RPMI8226 (cell line): ENCODE results near the gene FLNB.
"Not testable (repeated sequence)": the region's sequence is repeated elsewhere in the genome, so short reads cannot be mapped to it uniquely, and the experiment has no call there.

Experiments
- DNase-seq: peaks from one replicate; pipeline ENCODE4 v3.0.0-alpha.2; 2015

The FLNB gene

GRCh38 chr3:57982561-57983243, 25.5 kb upstream of the FLNB start:
- DNase-seq = peak; percentile 80

- DNase-seq = peak; percentile 97
These were observed 24.3 kb upstream of the FLNB start for GRCh38 chr3:57983734-57984518.

- no peak for DNase-seq
These were observed 22.8 kb upstream of the FLNB start for GRCh38 chr3:57985176-57985983.

DNA sequence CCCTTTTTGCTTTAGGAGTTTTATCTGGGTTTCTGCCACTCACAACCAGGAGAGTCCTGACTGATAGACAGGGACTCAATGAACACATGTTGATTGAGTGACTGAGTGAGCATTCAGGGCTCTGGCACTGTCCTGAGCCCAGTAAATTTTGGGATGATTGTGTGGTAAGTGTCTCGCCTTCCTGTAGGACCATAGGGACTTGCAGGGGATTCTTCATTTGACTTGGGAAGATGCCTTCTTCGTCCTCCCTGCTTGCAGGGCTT, 22.3 kb upstream of the FLNB start:
- DNase-seq = no peak

DNA sequence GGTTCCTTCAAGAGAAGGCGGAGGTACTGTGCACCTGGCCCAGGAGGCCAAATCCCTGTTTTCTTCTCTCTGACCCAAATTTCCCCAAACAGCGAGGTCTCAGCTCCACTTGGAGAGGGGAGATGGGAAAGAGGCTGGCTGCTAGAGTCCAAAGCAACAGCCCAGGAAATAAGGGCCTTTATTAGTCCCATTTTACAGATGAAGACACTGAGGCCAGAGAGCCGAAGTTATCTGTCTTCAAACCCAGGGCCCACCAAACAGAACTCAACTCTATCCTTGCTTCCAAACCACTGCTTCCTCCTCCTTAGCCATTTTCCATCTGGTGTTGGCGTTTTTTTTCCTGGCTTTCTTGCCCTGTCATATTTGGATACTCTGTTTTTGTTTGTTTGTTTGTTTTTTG, 22.0 kb upstream of the FLNB start:
- DNase-seq = no peak

GRCh38 chr3:57989198-57989597, 19.0 kb upstream of the FLNB start:
- DNase-seq = not testable (repeated sequence)

- no peak for DNase-seq
These were observed 18.6 kb upstream of the FLNB start for GRCh38 chr3:57989646-57990045.

- DNase-seq = no peak
These were observed 15.6 kb upstream of the FLNB start for GRCh38 chr3:57992452-57993213.

DNA sequence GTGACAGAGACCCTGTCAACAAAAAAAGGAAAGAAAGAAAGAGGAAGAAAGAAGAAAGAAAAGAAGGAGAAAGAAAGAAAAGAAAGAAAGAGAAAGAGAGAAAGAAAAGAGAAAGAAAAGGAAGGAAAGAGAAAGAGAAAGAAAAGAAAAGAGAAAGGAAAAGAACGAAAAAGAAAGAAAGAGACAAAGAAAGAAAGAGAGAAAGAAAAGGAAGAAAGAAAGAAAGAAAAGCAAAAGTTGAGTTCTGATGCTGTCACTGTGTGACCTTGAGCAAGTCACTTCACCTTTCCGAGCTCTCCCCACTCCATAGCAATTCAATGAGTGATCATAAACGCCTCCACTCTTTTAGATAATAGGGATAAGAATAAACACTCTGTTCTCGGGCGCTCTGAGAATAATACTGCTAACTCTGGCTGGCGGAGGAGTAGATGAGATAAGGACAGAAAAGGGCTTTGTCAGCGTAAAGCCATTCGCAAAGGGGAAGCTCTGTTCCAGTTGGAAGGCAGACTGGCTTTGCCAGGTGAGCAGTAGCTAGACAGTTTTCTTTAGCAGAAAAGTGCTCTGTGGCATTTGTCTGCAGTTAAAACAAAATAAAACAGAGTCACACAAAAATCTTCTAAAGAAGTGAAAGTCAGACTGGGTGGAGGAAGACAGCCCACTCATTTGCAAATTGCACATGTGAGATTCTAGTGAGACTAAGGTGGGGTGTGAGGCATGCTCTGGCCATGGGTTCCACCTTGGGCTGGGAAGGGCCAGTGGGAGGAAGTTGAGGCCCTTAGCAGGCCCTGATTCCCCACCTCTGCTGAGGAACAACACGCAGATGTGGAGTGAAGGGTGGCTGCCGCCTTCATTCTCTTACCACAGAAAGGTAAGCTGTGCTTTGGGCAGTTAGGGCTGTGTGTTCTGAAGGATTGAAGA, 9.6 kb upstream of the FLNB start:
- DNase-seq = peak; percentile 92

- no peak for DNase-seq
These were observed 8.7 kb upstream of the FLNB start for GRCh38 chr3:57999417-58000115.

DNA sequence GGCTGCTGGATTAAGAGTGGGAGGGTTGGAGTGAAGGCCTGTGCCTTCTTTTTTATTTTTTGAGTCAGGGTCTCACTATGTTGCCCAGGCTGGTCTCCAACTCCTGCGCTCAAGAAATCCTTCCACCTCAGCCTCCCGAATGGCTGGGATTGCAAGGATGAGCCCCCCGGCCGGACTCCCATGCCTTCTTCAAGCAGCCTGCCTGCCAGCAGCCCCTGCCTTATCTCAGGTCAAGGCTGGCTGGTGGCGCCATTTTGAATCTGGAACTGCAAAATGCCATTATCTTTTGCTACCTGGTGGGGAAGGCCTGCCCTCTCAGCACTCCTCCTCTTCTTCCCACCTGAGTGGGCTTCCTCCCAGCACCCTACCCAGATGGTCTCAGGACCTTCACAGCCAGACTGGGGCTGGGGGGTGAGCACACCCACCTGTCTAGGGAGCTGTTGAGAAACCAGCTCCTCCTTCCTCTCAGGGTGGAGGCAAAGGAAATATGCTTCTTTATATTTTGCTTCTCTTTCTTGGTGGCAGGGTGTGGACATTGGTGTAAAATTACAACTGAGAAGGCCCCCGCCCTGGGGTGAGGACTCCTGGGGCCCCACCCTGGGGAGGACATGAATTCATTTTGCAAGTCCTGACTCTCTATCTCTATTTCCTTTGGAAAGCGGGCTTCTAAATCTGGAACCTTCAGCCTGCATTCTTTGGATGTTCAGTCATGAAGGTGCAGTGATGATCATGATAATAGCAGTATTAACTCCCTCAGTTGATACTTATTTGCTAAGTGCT, 7.7 kb upstream of the FLNB start:
- no peak for DNase-seq

DNA sequence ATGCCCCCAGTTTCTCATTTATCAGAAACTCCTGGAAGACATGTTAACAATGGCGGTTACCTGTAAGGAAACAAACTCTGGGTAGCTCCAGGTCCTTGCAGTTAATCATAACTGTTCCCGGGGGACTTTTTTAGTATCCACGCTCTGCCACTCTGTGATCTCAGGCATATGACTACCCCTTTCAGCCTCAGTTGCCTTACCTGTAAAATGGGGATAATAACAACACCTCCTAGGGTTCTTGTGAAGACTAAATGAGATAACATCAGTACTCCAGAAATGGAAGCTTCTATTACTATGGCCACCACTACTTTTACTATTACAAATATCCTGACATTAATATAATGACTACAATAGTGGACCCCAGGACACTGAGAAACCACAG, 7.1 kb upstream of the FLNB start:
- DNase-seq = no peak

GRCh38 chr3:58001979-58002378, 6.2 kb upstream of the FLNB start:
- DNase-seq = no peak

GRCh38 chr3:58003093-58003492, 5.1 kb upstream of the FLNB start:
- DNase-seq = no peak

DNA sequence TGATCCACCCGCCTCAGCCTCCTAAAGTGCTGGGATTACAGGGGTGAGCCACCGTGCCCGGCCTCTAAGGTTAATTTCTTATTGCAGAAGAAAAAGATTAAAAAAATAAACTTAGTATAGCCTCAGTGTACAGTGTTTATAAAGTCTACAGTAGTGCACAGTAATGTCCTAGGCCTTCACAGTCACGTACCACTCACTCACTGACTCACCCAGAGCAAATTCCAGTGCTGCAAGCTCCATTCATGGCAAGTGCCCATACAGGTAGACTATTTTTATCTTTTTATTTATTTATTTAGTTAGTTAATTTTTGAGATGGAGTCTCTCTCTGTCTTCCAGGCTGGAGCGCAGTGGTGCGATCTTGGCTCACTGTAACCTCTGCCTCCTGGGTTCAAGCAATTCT, 3.2 kb upstream of the FLNB start:
- DNase-seq = no peak

DNA sequence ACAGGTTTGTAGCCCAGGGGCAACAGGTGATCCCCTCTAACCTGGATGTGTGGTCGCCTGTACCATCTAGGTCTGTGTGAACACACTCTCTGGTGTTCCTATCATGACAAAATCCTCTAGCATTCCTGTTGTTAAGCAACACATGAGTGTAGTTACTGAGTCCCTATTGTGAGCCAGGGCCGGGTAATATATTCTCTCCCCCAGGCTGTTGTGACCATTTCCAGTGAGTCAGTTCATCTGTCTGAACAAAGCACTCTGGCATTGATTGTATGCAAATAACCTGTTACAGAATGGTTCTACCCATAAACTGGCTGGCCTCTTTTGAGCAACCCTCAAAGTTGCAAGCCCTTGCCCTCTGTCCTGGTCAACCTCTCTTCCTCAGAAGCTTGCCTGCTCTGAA, 2.6 kb upstream of the FLNB start:
- no peak for DNase-seq

GRCh38 chr3:58006661-58007060, 1.6 kb upstream of the FLNB start:
- no peak for DNase-seq

DNA sequence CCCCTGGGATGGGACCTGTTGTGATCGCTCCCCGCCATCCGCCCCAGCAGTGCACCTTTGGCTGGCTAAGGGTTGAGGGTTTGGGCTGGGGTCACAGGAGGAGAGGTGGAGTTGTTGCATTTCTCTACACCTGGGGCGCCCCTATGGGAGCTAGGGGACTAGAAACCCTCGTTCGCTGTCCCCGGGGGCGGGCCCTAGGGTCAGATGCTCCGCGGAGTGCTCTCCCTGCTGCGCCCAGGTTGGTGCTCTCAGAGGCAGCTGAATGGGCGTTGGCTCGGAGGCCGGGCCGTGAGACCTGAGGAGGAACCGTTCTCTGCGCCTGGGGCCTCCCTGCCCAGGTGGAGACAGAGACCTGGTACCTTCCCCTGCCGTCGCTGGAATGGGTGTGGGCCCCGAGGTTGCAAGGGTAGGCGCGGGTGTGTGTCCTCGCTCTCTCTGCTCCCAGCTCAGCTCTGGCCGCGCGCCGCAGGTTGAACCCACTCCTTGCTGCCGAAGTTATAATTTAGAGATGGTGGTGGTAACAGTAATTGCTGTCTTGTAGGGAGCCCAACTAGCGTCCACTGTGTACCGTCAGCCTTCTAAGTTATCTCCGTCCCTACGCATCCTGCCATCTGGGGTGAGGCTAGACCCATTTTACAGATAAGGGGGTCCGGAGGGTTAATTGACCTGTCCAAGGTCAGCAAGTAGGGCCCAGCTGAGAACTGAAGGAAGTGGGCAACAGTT, 965 bp downstream of the FLNB start:
- peak; percentile 61 for DNase-seq

- no peak for DNase-seq
These were observed 1.7 kb downstream of the FLNB start for GRCh38 chr3:58009749-58010535.
